NB4 (cell line): ENCODE results near the gene CHAF1B.

Experiments
- POLR2A ChIP-seq: IDR thresholded peaks from 2 replicates; pipeline ENCODE4 v1.6.1; 2011; ENCODE audit warnings: mild to moderate bottlenecking; ENCODE audit not compliant: insufficient read length; ENCODE audit errors: extremely low read depth
- TF ChIP-seq, protein P1 (sequence below): IDR thresholded peaks from one replicate; pipeline ENCODE4 v1.5.1; 2012; ENCODE audit warnings: low read depth, low read length
- TF ChIP-seq, protein P2 (sequence below): IDR thresholded peaks from 2 replicates; pipeline ENCODE4 v1.6.1; 2011; ENCODE audit warnings: low read depth, low read length

DNA sequence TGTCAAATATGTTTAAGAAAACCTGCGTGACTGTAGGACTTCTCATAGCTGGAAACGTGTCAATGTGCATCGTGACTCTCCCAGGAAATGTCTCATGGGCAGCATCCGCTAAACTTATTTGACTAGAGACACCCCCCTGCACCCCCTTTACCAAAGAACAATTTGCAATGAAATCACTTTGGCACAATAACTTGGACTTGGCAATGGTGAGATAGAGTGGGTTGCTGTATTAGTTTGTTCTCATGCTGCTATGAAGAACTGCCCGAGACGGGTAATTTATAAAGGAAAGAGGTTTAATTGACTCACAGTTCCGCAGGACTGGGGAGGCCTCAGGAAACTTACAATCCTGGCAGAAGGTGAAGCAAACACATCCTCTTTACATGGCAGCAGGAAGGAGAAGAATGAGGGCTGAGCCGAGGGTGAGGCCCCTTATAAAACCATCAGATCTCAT is 80.9 kb downstream of the CHAF1B start:
- no peak for TF ChIP-seq POLR2A
- TF ChIP-seq, protein P1, sequence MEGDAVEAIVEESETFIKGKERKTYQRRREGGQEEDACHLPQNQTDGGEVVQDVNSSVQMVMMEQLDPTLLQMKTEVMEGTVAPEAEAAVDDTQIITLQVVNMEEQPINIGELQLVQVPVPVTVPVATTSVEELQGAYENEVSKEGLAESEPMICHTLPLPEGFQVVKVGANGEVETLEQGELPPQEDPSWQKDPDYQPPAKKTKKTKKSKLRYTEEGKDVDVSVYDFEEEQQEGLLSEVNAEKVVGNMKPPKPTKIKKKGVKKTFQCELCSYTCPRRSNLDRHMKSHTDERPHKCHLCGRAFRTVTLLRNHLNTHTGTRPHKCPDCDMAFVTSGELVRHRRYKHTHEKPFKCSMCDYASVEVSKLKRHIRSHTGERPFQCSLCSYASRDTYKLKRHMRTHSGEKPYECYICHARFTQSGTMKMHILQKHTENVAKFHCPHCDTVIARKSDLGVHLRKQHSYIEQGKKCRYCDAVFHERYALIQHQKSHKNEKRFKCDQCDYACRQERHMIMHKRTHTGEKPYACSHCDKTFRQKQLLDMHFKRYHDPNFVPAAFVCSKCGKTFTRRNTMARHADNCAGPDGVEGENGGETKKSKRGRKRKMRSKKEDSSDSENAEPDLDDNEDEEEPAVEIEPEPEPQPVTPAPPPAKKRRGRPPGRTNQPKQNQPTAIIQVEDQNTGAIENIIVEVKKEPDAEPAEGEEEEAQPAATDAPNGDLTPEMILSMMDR = no peak
- TF ChIP-seq, protein P2, sequence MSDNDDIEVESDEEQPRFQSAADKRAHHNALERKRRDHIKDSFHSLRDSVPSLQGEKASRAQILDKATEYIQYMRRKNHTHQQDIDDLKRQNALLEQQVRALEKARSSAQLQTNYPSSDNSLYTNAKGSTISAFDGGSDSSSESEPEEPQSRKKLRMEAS = no peak
